ENCODE measurements around the gene DMAP1. TPM values are rescaled to one million over a fixed set of nuclear protein-coding genes. Genes with fewer than 3 reads are reported as not detected.
A peak's percentile ranks its signal among the peaks of the same experiment; 100 is the strongest.

DMAP1 gene, protein sequence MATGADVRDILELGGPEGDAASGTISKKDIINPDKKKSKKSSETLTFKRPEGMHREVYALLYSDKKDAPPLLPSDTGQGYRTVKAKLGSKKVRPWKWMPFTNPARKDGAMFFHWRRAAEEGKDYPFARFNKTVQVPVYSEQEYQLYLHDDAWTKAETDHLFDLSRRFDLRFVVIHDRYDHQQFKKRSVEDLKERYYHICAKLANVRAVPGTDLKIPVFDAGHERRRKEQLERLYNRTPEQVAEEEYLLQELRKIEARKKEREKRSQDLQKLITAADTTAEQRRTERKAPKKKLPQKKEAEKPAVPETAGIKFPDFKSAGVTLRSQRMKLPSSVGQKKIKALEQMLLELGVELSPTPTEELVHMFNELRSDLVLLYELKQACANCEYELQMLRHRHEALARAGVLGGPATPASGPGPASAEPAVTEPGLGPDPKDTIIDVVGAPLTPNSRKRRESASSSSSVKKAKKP
- 26.7 TPM for total RNA-seq
- long read RNA-seq, full-length matches to known transcripts: 53 of 71 reads
- long read RNA-seq, partial matches to known transcripts: 1 of 71 reads
- long read RNA-seq, other reads (novel, unspliced or antisense): 17 of 71 reads

DNA sequence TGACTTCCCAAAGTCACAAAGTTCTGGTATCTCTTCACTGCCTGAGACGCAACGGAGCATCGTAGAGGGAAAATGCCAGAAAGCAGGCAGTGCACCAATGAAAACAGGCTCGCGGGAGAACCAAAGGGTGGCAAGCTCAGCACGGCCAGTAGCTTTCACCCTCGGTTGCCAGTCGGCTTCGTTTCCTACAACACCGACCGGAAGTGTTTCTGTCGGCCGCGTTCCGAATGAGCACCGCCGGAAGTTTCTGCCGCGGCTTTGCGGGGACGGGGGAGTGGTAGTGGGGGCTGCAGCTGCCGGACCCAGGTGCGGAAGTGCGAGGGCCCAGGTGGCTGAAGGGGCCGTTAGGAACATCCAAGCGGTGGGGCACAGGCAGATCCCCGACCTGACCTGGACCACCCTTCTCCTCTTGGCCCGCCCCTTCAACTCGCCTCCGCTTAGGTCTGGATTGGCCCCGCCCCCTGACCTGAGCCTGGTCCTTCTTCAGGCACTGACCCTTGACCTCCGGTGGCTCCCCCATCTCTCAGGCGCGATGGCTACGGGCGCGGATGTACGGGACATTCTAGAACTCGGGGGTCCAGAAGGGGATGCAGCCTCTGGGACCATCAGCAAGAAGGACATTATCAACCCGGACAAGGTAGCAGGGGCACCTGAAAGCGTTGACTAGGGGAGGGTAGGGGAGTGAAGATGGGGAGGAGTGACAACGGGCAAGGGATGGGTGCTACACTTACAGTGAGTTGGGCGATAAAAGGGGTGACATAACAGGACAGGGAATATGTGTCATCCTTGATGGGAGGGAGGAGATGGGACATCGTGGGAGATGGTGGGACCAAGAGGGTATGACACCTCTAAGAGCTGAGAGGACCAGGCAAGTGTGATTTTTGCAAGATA, at the start of gene DMAP1:
Gene DMAP1, plus strand, starts transcription at position 250 of the 891 bp plus-strand sequence. Its CDS starts 283 bp downstream, at position 533.
- TF ChIP-seq, protein P1, sequence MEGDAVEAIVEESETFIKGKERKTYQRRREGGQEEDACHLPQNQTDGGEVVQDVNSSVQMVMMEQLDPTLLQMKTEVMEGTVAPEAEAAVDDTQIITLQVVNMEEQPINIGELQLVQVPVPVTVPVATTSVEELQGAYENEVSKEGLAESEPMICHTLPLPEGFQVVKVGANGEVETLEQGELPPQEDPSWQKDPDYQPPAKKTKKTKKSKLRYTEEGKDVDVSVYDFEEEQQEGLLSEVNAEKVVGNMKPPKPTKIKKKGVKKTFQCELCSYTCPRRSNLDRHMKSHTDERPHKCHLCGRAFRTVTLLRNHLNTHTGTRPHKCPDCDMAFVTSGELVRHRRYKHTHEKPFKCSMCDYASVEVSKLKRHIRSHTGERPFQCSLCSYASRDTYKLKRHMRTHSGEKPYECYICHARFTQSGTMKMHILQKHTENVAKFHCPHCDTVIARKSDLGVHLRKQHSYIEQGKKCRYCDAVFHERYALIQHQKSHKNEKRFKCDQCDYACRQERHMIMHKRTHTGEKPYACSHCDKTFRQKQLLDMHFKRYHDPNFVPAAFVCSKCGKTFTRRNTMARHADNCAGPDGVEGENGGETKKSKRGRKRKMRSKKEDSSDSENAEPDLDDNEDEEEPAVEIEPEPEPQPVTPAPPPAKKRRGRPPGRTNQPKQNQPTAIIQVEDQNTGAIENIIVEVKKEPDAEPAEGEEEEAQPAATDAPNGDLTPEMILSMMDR (IDR thresholded peaks at IDR 0.05; ENCODE audit: borderline replicate concordance): no peak
- no peaks in the 10 kb centered on the region for H3K9me3 ChIP-seq (replicated peaks)
- H3K4me3 ChIP-seq: peak within 1 kb of the TSS; percentile 85
- peaks cover 21% of the 10 kb centered on the region for H3K36me3 ChIP-seq
- peaks cover 25% of the 10 kb centered on the region for H3K4me1 ChIP-seq
- peak within 1 kb of the TSS; percentile 90 for H3K27ac ChIP-seq (replicated peaks)
- DNase-seq: peak; percentile 80
- no peaks in the 10 kb centered on the region for H3K27me3 ChIP-seq (ENCODE audit: low read depth)
- intact Hi-C loops (cut with micrococcal nuclease): loop anchor here (10.0 kb wide), 1 partner anchor 101 kb away; no protein-coding TSS in a partner anchor

DNA sequence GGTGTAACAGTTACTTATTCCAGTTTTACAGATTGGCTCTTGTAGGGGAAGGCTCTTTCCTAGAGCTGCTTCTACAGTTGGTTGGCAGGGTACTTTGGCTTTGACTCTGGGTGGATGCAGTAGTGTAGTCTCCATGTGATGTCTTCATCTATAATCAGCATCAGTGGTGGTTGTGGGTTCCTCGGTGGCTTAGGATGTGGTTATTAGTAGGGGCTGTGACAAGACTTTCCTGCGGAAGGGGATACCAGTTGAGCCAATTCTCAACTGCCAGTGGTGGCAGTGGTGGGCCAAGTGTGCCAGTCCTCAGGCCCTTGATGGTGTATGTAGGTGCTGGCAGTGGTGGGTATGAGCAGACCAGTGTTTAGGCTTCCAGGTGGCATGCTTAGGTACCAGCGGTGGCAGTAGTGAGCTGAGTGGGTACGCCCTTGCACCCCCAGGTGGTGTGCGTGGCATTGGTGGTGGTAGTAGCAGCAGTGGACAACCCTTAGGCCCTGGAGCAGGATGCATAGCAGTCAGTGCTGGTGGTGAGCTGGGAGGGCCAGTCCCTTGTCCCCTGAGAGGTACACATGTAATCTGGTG, 44.7 kb upstream of the DMAP1 start:
- Histone ChIP-seq H3K4me3 (no peak overlapping the region), H3K27me3 (ENCODE audit: low read depth) (peaks cover 55% of the 10 kb centered on the region), H3K9me3 (replicated peaks) (peaks cover 12% of the 10 kb centered on the region), H3K27ac (replicated peaks) (no peak overlapping the region), H3K4me1 (no peaks in the 10 kb centered on the region), H3K36me3 (no peaks in the 10 kb centered on the region)
- TF ChIP-seq, protein P1 (IDR thresholded peaks at IDR 0.05; ENCODE audit: borderline replicate concordance): no peak
- intact Hi-C loops (cut with micrococcal nuclease): no loop called here
- no peak for DNase-seq

DNA sequence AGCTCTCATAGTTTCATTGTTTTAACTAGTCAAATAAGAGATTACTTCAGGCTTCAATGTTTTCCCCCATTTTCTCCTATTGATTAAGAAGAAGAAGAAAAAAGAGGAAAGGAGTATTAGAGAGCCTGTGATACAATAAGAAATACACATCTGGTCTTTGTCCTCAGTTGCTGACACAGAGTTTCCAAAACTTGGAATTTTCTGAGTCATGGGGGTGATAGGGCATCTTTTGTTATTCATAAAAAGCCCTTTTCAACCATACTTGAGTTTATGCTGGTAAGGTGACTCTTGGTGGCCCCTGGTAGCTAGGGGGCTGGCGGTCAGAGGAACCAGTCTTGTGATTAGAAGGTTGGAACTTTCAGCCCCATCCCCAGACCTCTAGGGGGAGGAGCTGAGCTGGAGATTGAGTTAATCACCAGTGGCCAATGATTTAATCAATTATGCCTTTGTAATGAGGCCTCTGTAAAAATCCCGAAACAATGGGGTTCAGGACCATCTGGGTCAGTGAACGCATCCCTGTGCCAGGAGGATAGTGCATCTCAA, 42.9 kb upstream of the DMAP1 start:
- H3K9me3 ChIP-seq (replicated peaks): peaks cover 24% of the 10 kb centered on the region
- no peak overlapping the region for H3K27ac ChIP-seq (replicated peaks)
- intact Hi-C loops (cut with micrococcal nuclease): no loop called here
- H3K4me3 ChIP-seq: no peak overlapping the region
- no peak for DNase-seq
- H3K36me3 ChIP-seq: no peaks in the 10 kb centered on the region
- H3K4me1 ChIP-seq: no peaks in the 10 kb centered on the region
- TF ChIP-seq, protein P1 (IDR thresholded peaks at IDR 0.05; ENCODE audit: borderline replicate concordance): no peak
- H3K27me3 ChIP-seq (ENCODE audit: low read depth): peaks cover 57% of the 10 kb centered on the region

DNA sequence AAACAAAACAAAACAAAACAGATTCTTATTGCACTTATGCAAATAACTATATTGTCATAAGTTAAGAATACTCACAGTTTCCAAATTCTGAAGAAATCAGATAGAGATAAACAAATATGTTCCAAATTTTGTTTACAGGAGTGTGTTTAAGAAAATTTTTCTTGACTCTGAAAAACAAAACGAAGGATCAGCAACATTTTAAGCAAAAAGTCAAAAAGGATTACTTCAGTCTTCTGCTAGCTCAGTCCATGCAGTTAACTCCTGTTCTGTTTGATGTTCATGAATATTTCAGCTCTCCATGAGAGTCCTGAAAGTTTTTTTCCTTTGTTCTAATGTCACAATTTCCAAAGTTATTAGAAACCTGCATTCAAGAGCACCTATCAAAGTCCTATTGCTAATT, 38.6 kb upstream of the DMAP1 start:
- peaks cover 49% of the 10 kb centered on the region for H3K27me3 ChIP-seq (ENCODE audit: low read depth)

More for the DNA sequence above, 38.6 kb upstream of the DMAP1 start:
- no peak overlapping the region for H3K27ac ChIP-seq (replicated peaks)
- no peaks in the 10 kb centered on the region for H3K36me3 ChIP-seq
- no peaks in the 10 kb centered on the region for H3K4me1 ChIP-seq
- intact Hi-C loops (cut with micrococcal nuclease): no loop called here
- H3K4me3 ChIP-seq: no peak overlapping the region
- peaks cover 21% of the 10 kb centered on the region for H3K9me3 ChIP-seq (replicated peaks)
- DNase-seq: no peak
- TF ChIP-seq, protein P1 (IDR thresholded peaks at IDR 0.05; ENCODE audit: borderline replicate concordance): no peak
